Progenitor cell of endocrine pancreas (in vitro differentiated cells): Measurements from ENCODE around the gene INPP5D. TPM values are rescaled to one million over a fixed set of nuclear protein-coding genes. Genes with fewer than 3 reads are reported as not detected.
"Not testable (repeated sequence)": the region's sequence is repeated elsewhere in the genome, so short reads cannot be mapped to it uniquely, and the experiment has no call there.

Experiments used
- DNase-seq: peaks from one replicate; pipeline ENCODE4 v3.0.0; 2021; ENCODE audit warnings: low spot score; ENCODE audit not compliant: unreplicated experiment
- H3K27ac Mint-ChIP-seq: 2 replicates; pipeline ENCODE4 v1.8.0; 2021; ENCODE audit warnings: mild to moderate bottlenecking, moderate library complexity, mixed read lengths
- H3K27me3 Mint-ChIP-seq: 2 replicates; pipeline ENCODE4 v1.8.0; 2021; ENCODE audit warnings: mixed read lengths
- H3K36me3 Mint-ChIP-seq: 2 replicates; pipeline ENCODE4 v1.8.0; 2022; ENCODE audit warnings: mixed read lengths; ENCODE audit not compliant: insufficient read depth
- H3K4me1 Mint-ChIP-seq: 2 replicates; pipeline ENCODE4 v1.8.0; 2021; ENCODE audit warnings: low read depth, mixed read lengths
- H3K4me3 Mint-ChIP-seq: 2 replicates; pipeline ENCODE4 v1.8.0; 2021; ENCODE audit warnings: low read depth, mild to moderate bottlenecking, moderate library complexity, mixed read lengths
- H3K9me3 Mint-ChIP-seq: 2 replicates; pipeline ENCODE4 v1.8.0; 2021; ENCODE audit warnings: low read depth, mixed read lengths
- total RNA-seq: library from RNA; stranded (reverse); gene quantifications from 2 replicates; pipeline ENCODE4 v1.2.1, GENCODE V29; 2021
- TF ChIP-seq, protein P1 (sequence below): fragments of 200-600 bp; sonication (generic); IDR thresholded peaks from one replicate; pipeline ENCODE4 v1.5.0; 2021; ENCODE audit warnings: antibody characterized with exemption, mild to moderate bottlenecking; ENCODE audit not compliant: unreplicated experiment

The INPP5D gene
- total RNA-seq, 1 donor from 2014 or later: 5.3 TPM

DNA sequence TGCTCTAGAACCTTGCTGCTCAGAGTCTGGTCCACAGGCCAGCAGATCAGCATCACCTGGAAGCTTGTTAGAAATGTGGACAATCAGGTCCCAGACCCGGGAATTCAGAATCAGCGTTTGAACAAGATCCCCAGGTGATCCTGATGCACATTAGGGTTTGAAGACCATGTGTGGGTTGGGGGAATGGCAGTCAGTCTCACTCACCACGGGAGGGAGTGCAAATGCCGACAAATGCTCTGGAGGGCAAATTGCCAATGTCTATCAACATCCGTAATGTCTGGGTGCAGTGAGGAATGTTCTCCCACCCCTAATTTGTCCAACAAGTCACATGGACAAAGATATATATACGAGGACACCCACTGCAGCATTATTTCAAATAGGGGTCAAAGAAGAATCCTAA, 34.5 kb downstream of the INPP5D start:
- peaks cover 7% of the 10 kb centered on the region for H3K27me3 Mint-ChIP-seq
- DNase-seq: no peak
- H3K4me3 Mint-ChIP-seq: no peak overlapping the region

DNA sequence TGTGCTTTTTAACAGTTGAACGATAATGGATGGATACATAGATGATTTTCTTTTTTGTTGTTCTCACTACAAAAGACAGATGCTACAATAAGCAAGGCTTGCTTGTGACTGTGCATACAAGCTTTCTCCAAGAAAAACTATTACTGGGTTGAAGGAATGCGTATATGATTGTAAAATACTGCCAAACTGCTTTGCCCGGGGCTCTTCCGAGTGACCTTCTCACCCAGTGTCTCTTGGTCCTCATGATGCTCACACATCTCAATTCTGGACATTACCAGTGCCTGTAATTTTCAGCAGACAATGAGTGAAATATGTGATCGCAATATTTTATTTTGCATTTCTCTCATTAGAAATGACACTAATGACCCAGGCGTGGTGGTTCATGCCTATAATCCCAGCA, 35.9 kb downstream of the INPP5D start:
- H3K9me3 Mint-ChIP-seq: no peaks in the 10 kb centered on the region
- TF ChIP-seq, protein P1, sequence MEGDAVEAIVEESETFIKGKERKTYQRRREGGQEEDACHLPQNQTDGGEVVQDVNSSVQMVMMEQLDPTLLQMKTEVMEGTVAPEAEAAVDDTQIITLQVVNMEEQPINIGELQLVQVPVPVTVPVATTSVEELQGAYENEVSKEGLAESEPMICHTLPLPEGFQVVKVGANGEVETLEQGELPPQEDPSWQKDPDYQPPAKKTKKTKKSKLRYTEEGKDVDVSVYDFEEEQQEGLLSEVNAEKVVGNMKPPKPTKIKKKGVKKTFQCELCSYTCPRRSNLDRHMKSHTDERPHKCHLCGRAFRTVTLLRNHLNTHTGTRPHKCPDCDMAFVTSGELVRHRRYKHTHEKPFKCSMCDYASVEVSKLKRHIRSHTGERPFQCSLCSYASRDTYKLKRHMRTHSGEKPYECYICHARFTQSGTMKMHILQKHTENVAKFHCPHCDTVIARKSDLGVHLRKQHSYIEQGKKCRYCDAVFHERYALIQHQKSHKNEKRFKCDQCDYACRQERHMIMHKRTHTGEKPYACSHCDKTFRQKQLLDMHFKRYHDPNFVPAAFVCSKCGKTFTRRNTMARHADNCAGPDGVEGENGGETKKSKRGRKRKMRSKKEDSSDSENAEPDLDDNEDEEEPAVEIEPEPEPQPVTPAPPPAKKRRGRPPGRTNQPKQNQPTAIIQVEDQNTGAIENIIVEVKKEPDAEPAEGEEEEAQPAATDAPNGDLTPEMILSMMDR: no peak
- no peaks in the 10 kb centered on the region for H3K36me3 Mint-ChIP-seq

More for the DNA sequence above, 34.5 kb downstream of the INPP5D start:
- Mint-ChIP-seq H3K36me3 (no peaks in the 10 kb centered on the region), H3K4me1 (no peaks in the 10 kb centered on the region), H3K9me3 (no peaks in the 10 kb centered on the region), H3K27ac (no peak overlapping the region)
- TF ChIP-seq, protein P1: no peak

DNA sequence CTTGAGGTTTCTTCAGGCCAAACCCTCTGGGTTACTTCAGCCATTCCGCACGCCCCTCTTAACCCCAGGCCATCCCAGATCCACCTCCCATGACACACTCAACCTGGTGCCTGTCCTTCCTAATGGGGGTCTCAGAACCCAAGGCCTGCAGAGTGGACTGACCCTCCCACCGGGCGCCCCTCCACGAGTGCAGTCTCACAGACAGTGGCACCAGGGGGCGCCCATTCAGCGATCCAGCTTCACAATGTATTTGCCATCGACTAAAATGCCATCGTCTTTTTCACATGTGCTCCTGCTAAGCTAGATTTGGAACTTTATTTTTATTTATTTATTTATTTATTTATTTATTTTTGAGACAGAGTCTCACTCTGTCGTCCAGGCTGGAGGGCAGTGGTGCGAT, 38.5 kb downstream of the INPP5D start:
- Mint-ChIP-seq H3K36me3 (no peaks in the 10 kb centered on the region), H3K9me3 (no peaks in the 10 kb centered on the region), H3K27me3 (peaks cover 11% of the 10 kb centered on the region), H3K4me1 (no peaks in the 10 kb centered on the region), H3K27ac (no peak overlapping the region), H3K4me3 (no peak overlapping the region)
- TF ChIP-seq, protein P1: peak; percentile 41
- no peak for DNase-seq

More for the DNA sequence above, 35.9 kb downstream of the INPP5D start:
- H3K4me1 Mint-ChIP-seq: no peaks in the 10 kb centered on the region
- no peak overlapping the region for H3K27ac Mint-ChIP-seq
- no peak overlapping the region for H3K4me3 Mint-ChIP-seq
- DNase-seq: no peak
- H3K27me3 Mint-ChIP-seq: peaks cover 7% of the 10 kb centered on the region

DNA sequence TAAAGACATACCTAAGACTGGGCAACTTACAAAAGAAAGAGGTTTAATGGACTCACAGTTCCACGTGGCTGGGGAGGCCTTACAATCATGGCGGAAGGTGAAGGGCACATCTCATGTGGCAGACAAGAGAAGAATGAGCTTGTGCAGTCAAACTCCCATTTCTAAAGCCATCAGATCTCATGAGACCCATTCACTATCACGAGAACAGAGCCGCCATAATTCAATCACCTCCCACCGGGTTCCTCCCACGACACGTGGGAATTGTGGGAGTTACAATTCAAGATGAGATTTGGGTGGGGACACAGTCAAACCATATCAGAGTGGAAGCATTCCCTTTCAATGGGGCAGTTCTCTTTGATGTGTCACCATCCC, 39.7 kb downstream of the INPP5D start:
- H3K4me3 Mint-ChIP-seq, H3K36me3 Mint-ChIP-seq, H3K27me3 Mint-ChIP-seq, H3K4me1 Mint-ChIP-seq, H3K27ac Mint-ChIP-seq, DNase-seq, H3K9me3 Mint-ChIP-seq: not testable (repeated sequence)

DNA sequence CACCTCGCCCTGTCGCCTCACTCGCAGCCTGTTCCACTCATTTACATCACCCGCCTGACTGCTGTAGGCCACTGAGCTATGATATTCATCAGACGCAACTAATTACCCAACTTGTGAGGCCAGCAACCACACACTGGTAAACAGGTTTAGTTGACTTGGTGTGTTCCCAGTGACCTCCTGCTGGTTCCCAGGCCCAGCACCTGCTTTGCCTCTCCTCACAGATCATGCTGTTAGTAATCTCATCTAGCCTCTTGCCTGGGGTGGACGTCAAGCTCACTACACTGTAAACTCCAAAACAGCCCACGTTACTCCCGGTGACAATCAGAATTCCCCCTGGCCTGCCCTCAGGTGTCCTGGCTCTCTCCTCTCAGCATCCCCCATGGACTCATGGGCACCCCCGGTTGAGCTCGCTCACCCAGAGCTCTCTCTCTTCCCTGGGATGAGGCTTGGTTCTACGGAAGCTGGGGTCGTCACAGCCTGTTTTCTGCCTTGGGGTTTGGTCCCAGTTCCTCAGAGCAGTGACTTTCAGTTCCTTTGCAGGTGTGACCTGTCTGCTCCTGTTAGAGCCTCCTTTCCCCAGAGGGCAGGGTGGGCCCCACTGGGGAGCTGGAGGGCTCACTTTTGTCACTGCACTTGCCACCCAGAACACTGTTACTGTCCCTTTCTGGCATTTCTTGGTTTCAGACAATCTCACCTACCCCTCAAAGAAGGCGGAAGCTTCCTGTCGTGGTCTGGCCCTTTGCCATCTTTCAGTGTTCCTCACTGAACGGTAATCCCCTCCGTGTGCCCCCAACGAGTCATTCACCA, 40.3 kb downstream of the INPP5D start:
- TF ChIP-seq, protein P1: no peak
- no peaks in the 10 kb centered on the region for H3K9me3 Mint-ChIP-seq
- no peak for DNase-seq
- H3K4me3 Mint-ChIP-seq: no peak overlapping the region
- H3K36me3 Mint-ChIP-seq: no peaks in the 10 kb centered on the region
- H3K27ac Mint-ChIP-seq: no peak overlapping the region
- H3K4me1 Mint-ChIP-seq: no peaks in the 10 kb centered on the region
- peaks cover 6% of the 10 kb centered on the region for H3K27me3 Mint-ChIP-seq

DNA sequence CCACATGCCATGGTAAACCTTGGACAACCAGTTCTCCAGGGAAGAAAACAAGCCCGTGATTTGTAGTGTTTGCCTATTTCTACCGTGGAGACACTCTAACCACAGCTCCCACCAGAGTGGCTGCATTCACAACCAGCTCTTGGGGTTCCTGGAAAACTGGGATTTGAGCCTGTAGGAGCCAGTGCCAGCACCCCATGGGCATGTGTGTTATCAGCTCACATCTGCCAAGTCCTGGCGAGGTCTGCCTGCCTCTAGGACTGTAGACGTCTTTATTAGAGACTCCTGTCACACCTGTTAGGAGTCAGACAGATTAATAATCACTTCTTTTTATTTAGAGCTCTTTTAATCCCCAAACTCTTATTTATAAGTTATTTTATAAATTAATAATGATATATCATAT, 41.0 kb downstream of the INPP5D start:
- Mint-ChIP-seq H3K27me3 (peaks cover 10% of the 10 kb centered on the region), H3K36me3 (no peaks in the 10 kb centered on the region), H3K27ac (no peak overlapping the region), H3K4me3 (no peak overlapping the region), H3K4me1 (no peaks in the 10 kb centered on the region), H3K9me3 (no peaks in the 10 kb centered on the region)
- no peak for DNase-seq
- TF ChIP-seq, protein P1: no peak
